C4-2B (cell line): ENCODE data around the gene FBLIM1.

Source experiments
- CTCF ChIP-seq: fragments of 450-650 bp; conservative IDR thresholded peaks from 2 replicates; pipeline ENCODE4 v1.5.1; 2017; ENCODE audit warnings: mild to moderate bottlenecking
- ZFX ChIP-seq: fragments of 450-650 bp; IDR thresholded peaks from 2 replicates; pipeline ENCODE4 v1.6.1; 2017

DNA sequence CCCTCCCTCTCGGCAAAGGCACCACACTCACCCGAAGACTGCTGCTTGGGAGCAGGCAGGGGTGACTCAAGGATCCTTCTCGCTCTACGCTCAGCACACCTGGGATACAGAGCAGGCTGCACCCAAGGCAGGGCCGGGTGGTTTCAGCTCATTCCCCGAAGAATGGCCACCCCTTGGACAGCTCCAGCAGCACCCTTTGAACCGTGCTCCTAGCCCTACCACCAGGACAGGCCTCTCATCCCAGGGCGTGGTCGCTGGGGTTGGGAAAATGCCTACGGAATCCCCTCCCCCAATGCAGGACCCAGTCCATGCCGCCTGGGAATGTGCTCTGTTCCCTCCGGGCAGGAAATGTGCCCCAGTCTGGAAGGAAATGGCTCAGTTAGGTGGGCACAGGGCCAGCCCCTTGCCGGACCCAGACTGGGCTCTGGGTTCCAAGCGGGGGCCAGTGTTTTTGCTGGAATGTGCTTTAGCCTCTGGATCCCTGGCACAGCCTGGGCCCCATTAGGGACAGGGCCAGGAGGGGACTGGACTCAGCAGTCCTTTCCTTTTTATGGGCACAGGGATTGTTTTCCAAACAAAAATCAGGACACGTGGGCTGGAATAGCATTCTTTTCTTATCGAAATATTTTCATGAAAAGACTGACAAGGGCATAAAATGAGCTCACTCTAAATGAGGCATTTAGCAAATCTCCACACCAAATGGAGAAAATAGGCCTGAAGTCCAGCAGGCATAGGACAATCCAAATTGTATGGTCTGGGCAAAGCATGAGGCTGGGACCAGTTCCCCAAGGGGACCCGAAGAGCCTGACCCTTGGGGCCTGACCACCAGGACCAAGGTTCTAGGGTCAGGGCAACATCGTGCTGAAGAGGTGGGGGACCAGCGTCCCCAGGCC, 8.9 kb upstream of the FBLIM1 start:
- TF ChIP-seq CTCF (no peak), ZFX (no peak)
